HG02973 (cell line): ENCODE measurements around the gene IGFN1.

Experiments used
- ATAC-seq: cut with Tn5 transposase; IDR thresholded peaks from one replicate; pipeline ENCODE4 v1.9.1; 2021; ENCODE audit warnings: moderate library complexity; ENCODE audit not compliant: unreplicated experiment

Gene IGFN1

DNA sequence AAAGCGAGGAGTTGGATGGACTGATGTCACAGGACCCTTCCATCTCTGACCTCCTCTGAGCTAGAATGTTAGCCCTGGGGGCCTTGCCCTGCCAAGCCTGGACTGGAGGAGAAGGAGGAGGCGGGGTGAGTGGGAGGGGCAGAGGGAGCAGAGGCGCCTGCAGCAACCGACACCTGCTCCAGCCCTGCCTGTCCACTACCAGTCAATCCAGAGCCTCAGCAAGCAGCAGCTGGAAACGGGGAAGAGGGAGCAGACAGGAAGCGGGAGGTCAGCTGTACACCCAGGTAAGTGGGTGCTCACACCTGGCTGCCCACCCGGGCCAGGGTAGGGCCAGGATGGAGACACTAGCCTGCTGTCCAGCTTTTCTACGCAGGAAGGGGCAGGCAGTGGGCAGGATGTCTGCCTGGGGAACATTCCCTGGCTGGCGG lies at the start of gene IGFN1:
IGFN1 (plus strand) TSS at position 201 of the 428 bp plus-strand sequence. CDS start 2,470 bp downstream, outside the sequence.
- ATAC-seq = no peak

GRCh38 chr1:201140941-201141260 lies 49.7 kb upstream of the IGFN1 start:
- ATAC-seq = no peak

- ATAC-seq = no peak
Measured at GRCh38 chr1:201141418-201141817, 49.2 kb upstream of the IGFN1 start.

GRCh38 chr1:201142011-201142848 lies 48.4 kb upstream of the IGFN1 start:
- no peak for ATAC-seq

GRCh38 chr1:201142849-201143725 lies 47.5 kb upstream of the IGFN1 start:
- ATAC-seq = no peak

GRCh38 chr1:201143726-201144635 lies 46.6 kb upstream of the IGFN1 start:
- ATAC-seq = no peak

DNA sequence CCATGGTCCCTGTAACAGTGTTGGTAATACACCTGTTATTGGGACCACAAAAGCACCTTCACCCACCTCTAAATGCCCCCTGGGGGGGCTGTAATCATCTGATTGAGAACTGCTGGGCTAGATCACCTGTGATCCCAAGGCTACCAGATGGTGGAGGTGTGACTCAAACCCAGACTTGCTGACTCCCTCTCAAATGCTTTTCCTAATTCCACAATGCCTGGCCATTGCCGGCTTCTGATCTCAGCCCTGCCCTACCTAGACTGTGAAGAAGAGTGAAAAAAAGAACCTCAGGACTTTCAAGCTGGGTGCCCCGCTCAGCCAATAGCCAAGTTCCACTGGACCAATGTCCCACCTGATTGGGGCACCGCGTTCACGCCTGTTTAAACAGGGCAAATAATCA lies 45.9 kb upstream of the IGFN1 start:
- no peak for ATAC-seq

DNA sequence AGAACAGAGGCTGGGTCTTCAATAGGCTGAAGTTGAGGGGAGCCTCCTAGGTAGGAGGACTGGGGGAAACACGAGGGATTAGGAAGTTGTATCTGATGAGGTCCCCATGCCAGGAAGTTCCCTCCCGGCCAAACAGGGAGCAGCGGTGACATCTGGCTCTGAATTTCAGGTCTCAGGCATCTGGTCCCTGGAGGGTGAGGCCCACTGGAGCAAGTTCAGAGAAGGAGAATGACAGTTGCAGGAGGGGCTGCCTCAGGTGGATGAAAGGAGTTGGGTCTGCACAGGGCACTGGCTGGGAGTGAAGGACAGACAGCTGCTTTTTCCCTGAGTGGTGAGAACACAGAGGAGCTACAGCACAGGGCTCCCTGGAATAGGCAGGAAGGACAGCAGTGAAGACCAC lies 45.5 kb upstream of the IGFN1 start:
- ATAC-seq = no peak

- ATAC-seq = no peak
Measured at GRCh38 chr1:201145816-201146215, 44.8 kb upstream of the IGFN1 start.

DNA sequence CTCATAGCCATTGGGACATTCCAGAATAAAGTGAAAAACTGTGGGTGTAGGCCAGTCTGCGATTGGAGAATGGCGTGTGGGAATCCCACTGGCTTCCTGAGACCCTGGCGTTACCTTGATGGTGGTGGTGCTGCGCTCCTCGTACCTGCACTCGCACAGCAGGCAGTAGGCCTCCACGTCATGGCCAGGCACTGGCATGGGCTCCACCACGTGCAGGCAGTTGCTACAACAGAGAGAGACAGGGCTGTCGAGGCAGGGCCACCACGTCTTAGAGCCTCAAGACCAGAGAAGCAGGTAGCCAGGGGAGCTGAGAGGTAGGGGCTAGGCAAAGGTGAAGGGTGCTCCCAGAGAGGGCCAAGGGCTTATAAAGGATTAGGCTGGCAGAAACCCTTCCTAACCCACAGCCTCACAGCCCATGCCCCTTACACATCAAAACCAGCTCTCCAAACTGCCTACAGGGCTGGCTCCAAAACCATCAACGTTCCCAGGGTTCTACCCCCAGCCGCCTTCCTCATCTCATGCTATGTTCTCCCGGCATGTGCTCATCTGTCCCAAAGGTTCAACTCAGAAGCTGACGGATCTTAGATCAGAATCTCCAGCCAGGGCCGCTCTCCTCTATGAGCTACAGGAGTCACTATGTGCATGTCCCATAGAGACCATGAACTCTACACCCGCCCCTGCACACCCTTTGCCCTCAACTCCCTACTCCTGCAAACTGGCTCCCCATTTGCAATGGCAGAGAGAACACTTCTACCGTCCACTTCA lies 43.8 kb upstream of the IGFN1 start:
- no peak for ATAC-seq

DNA sequence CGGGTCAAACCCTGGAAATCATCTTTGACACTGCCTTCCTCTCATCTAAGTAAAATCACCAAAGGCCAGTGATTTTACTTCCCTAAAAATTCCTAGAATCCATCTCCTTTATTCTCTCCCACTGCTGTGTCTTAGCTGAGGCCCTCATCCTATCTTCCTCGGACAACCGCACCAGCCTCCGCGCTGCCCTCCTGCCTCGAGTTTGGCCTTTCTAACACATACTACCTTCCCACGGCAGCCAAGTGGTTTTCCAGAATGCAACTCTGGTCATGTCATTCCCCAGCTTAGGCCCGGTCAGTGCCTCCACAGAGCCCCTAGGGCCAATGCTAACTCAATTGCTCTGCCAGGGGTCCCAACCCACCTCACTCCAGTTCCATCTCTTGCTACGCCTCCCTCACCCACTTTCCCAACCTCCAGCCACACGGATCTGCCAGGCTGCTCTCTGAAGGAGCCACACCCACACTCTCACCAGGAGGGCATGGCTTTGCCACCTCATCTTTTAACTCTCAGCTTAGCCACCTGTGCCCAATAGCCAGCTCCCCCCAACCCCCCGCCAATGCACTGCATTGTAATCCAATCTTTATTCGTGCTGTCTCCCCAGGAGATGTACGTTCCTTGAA lies 43.1 kb upstream of the IGFN1 start:
- ATAC-seq = no peak

DNA sequence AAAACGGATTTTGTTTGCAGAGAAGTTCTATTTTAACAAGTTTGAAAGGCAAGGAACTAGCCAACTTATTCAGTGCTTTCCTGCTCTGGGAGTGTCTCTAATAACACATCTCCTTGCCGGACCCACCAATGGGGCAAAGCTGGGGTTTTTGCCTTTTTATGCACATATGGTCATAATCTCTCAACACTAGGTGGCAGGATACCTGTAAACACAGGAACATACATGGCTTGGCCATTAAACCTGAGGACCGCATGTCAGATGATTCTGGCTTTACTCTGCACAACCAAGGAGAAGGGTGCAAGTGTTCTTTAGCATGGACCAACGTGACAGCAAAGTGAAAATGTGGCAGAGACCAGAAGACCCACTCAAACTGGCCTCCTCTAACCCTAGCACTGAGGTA lies 41.2 kb upstream of the IGFN1 start:
- no peak for ATAC-seq

GRCh38 chr1:201153474-201154388 lies 36.9 kb upstream of the IGFN1 start:
- ATAC-seq = peak; percentile 54

DNA sequence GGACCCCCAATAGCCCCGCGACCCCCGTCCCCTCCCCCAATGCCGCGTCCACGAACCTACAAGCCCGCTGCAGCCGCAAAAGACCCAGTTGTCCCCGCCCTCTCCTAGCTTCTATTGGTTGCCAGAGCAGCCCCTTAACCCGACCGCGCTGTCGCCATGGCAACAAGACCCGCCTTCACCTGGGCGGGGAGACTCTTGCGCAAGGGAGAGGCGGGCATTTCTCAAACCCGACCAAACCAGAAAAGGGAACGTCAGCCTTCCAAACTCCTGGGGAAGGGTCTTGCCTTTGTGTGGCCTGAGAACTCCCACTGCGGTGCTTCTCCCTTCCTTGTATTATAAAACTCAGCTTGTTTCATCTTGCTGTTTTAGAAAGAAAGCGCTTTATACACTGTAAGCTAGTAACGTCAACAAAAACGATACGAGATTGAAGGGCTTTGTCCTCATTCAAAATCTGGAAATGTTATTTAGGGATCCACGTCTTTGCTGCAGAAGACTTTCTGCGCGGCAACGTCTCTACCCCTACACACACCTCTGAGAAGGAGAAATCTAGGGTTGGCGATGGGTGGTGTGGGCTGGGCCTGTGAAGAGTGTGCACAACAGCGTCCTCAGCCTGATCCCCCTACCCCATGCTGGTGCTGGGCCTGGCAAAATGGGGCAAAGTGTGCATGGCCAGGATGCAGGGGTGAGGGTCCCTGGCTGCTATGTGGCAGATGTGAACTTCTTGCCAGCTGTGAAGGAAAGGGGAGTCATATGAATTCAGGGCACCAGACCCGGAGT lies 36.0 kb upstream of the IGFN1 start, which contains the start of gene TMEM9:
TMEM9 (minus strand) TSS at position 86 of the 777 bp plus-strand sequence. CDS start 551 bp downstream, outside the sequence.
- peak; percentile 97 for ATAC-seq

DNA sequence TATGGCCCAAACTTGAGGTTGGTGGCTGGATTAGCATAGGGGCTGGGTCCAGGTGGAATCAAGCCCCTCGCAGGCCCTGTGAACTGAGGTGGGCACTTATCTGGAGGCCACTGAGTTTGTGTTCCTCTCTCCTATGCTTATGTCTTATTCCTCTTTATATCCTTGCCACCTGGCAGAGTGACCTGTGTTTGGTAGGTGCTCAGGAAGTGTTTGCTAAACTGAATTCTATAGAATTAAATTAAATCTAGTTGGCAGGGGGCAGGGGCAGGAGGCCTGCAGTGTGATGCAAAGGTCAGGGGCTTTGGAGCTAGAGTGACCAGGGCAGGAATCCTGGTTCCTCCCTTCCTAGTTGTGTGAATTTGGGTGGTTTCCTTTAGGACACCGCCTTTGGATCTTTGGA lies 35.3 kb upstream of the IGFN1 start:
- no peak for ATAC-seq

DNA sequence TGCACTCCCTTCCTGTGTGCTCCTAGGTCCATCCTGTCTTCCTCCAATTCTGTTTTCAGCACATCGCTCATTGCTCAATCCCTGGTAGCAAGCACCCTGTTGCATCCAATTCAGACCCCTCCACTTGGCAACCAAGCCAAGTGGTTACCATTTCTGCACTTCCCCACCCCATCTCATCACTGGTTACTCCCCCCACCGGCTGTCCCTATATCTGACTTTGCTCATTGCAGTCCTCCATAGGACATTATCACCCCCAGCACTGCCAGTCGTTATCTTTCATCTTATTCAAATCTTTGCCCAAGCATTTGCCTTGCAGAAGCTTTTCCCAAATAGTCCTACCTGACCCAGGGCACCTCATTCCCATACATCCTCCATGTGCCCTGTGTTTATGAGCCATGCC lies 34.3 kb upstream of the IGFN1 start:
- ATAC-seq = no peak

DNA sequence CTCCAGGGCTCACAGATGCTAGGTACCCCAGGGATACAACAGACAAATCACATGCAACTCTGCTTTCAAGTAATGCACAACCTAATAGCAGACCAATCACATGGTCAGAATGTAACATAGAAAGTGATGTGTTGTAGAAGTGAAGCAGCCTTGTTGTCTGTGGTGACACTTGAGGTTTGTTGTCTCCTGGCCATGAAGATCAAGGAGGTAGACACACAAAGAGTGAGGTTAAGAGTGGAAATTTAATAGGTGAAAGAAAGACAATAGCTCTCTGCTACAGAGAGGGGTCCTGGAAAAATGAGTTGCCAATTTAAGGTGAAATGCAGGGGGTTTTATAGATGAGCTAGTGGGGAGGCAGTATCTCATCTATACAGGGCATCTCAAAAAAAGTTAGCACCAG lies 33.8 kb upstream of the IGFN1 start:
- no peak for ATAC-seq

DNA sequence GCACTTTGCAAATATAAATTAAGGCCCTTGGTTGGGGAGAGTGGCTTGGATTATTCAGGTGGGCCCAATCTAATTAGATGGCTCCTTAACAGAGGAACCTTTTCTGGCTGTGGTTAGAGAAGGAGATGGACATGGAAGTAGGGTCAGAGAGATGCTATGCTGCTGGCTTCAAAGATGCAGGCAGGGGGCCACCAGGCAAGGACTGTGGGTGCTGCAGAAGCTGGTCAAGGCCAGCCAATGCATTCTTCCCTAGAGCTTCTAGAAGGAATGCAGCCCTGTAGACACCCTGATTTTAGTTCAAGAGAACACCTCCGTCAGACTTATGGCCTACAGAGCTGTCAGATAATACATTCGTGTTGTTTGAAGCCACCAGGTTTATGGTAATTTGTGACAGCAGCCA lies 32.7 kb upstream of the IGFN1 start:
- ATAC-seq = no peak
